NCI-H82 (cell line): ENCODE measurements around the gene RPS19BP1.

ENCODE experiments used
- DNase-seq: peaks from one replicate; lab custom pipeline; 2025; lab: John Stamatoyannopoulos, UW

Gene RPS19BP1, protein sequence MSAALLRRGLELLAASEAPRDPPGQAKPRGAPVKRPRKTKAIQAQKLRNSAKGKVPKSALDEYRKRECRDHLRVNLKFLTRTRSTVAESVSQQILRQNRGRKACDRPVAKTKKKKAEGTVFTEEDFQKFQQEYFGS

GRCh38 chr22:39532215-39533073 lies at the start of gene RPS19BP1:
TSS of gene RPS19BP1 (minus strand) at chr22:39532748. CDS start at chr22:39532738, 10 bp downstream.
- peak; percentile 100 for DNase-seq

DNA sequence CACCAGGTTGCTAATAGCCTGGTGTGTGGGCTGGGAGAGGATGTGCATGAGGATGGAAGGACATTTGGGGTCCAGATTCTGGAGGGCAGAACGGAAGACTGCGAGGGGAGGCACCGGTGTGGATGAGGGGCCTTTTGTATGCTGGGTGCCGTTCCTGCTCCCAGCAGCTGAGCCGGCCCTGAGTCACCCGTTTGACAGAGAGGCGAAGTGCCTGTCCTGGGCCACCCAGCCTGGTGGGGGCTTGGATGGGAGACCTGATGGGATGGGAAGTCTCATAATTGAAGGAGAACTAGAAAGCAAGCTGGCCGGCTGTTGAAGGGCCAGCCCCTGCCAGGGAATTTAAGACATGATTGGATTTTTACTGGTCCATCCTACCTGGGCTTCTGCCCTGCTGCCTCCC lies 48.8 kb upstream of the RPS19BP1 start:
- DNase-seq = no peak

- no peak for DNase-seq
These were observed 48.2 kb upstream of the RPS19BP1 start for GRCh38 chr22:39580795-39581194.

DNA sequence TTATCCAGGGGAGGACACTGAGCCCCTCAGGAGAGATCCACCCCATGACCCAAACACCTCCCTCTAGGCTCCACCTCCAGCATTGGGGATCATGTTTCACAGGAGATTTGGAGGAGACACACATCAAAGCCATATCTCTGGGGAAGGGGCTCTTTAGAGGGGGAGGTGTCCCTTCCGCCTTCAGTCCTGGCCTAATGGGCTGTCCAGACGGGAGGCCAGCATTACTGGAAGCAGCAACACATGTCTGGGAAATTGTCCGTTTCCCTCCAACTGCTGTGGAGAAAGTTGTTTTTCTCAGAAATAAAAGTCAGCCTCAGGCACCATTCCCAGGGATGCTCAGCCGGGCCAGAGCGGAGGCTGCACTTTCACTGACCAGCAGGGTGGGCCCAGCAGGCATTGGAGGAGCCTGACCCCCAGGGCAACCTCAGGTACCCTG lies 47.5 kb upstream of the RPS19BP1 start:
- DNase-seq = no peak

DNA sequence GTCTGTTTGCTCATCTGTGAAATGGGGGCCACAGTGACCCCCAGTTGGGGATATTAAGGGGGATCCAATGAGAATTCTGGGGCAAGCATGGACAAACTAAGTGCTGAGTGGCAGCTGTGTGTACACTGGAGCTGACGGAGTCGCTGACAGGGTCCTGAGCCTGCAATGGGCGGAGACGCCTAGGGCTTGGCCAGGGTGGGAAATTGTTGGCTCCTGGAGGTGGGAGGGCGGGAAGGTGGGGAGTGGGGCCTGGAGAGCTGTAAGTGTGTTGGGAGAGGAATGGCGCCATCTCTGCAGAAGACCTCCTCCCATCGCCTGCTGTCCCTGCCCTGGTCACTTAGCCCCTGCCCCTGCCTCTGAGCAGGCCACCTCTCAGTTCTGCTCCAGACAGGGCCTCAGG lies 45.4 kb upstream of the RPS19BP1 start:
- no peak for DNase-seq

DNA sequence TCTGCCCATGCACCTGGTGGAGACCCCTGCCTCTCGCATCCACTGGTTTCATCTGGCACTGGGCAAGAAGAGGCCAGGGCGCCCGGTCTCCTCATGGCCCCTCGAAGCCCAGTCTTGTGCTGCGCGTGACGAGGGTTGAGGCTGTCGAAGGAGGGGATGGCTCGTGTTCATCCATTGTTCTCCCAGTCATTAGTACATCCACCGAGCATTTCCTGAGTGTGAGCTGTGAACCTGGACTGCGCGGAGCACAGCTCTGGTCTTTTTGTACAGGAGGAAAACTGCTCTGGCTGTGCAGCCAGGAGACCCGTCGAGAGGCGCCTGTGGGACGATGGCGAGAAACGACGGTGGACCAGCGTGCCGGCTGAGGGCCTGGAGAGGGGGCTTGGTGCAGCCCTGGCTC lies 44.8 kb upstream of the RPS19BP1 start:
- DNase-seq = no peak

DNA sequence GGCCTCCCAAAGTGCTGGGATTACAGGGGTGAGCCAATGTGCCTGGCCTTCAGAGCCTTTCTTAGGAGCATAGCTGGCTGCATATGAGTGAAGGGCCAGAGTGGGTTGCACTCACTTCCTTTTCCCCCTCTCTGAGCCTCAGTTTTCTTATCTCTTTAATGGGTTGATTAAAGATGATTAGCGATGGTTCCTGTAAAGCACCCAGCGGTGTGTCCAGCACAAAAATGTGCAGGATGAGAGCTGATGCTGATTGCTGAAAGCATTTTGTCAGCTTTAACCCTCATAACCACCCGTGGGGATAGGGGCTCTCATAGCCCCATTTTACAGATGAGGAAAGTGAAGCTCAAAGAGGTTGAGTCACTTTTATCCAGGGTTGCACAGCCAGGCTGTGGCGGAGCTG lies 43.5 kb upstream of the RPS19BP1 start:
- DNase-seq = no peak

- no peak for DNase-seq
These were observed 42.9 kb upstream of the RPS19BP1 start for GRCh38 chr22:39575552-39575825.

GRCh38 chr22:39574779-39575551 lies 42.4 kb upstream of the RPS19BP1 start:
- no peak for DNase-seq

- DNase-seq = no peak
These were observed 39.0 kb upstream of the RPS19BP1 start for GRCh38 chr22:39571538-39571937.

GRCh38 chr22:39570665-39571064 lies 38.1 kb upstream of the RPS19BP1 start, which contains the start of gene CACNA1I:
TSS of gene CACNA1I (plus strand) at chr22:39570753. CDS start at chr22:39570753, 0 bp downstream.
- DNase-seq = no peak

DNA sequence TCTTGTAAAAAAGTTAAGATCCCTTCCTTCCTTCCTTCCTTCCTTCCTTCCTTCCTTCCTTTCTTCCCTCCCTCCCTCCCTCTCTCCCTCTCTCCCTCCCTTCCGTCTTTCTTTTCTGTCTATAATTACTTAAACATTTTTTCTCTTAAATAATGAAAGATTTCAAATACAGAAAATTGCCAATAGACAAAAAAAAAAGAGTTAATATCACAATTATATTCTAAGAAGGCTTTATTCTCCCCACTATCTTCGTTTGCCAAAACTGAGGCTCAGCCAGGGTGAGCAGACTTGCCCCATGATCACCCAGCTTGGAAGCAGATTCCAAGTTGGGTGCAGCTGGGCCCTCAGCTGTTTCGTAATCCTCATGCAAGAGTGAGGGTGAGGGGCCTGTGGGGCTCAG lies 37.7 kb upstream of the RPS19BP1 start:
- peak; percentile 14 for DNase-seq

DNA sequence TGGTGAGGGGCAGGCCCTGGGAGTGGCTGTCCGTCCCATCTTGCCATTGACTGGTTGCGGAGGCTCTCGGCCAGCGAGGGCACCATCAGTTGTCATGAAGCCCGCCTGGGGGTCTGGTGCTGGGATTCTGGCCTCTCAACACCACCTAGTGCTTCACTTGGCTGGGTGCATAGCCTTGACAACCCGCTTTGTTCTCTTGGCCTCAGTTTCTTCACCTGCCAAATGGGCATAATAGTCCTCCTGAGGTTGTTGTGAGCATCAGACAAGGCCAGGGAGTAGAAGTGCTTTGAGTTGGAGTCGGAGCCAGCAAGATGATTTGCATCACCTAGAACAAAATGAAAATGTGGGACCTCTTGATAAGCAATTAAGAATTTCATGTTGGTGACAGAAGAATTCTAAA lies 36.5 kb upstream of the RPS19BP1 start:
- DNase-seq = no peak

- no peak for DNase-seq
These were observed 35.9 kb upstream of the RPS19BP1 start for GRCh38 chr22:39568278-39568981.

DNA sequence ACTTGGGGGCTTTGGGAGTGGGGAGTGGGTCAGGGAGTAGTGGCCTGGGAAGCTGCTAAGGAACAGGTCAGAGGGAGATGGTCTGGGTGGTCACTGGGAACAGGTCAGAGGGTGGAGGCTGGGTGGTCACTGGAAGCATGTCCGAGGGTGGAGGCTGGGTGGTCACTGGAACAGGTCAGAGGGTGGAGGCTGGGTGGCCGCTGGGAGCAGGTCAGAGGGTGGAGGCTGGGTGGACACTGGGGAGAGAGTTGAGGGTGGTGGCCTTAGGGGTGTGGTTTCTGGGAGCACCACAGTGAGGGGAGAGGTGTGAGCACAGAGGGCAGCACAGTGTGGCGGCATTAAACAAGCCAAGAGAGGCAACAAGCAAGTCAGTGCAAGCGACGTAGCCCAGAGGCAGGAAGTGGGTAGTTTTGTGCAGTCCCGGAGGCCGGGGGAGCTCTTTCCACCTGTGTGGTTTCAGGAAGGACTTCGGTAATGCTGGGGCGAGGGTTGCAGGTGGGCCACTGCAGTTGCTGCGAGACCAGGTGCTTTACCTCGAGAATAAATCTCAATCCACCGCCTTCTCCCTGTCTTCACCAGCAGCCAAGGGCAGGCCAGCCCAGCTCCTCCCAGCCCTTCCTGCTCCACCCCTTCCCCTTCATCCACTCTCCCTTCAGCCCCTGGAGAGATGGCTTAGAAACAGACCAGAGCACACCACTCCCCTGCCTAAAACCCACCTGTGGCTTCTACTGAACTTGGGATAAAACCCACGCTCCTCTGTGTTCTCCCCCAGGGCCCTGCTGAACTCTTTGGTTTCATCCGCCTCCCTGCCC lies 34.8 kb upstream of the RPS19BP1 start:
- no peak for DNase-seq

DNA sequence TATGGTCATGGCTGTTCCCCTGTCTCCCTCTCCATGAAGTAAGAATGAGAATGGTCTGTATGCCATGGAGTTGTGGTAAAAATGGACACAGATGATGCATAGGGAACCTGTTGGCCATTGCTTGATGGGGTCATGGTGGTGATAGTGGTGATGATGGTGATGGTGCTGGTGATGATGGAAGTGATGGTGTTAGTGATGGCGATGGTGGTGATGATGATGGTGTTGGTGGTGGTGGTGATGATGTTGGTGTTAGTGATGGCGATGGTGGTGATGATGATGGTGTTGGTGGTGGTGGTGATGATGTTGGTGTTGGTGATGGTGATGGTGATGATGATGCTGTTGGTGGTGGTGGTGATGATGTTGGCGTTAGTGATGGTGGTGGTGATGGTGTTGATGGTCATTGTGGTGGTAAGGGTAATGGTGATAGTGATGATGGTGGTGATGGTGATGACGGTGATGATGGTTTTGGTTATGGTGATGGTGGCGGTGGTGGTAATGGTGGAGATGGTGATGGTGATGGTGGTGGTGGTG lies 32.9 kb upstream of the RPS19BP1 start:
- no peak for DNase-seq

DNA sequence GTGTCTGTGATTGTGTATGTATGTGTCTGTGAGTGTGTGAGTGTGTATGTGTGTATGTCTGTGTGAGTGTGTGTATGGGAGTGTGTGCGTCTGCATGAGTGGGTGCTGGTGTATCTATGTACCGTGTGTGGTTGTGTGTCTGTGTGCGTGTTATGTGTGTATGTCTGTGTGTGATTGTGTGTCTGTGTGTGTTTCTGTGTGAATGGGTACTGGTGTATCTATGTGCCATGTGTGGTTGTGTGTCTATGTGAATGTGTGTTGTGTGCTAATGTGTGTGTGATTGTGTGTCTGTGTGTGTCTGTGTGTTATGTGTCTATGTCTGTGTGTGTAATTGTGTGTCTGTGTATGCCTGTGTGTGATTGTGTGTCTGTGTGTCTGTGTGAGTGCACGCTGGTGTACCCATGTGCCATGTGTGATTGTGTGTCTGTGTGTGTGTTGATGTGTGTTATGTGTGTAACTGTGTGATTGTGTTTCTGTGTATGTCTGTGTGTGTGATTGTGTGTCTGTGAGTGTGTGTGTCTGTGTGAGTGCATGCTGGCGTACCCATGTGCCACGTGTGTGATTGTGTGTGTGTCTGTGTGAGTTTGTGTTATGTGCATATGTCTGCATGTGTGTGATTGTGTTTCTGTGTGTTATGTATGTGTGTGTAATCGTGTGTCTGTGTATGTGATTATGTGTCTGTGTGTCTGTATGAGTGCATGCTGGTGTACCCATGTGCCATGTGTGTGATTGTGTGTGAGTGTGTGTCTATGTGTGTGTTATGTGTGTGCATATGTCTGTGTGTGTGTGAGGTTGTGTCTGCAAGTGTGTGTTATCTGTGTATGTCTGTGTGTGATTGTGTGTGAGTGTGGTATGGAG lies 31.3 kb upstream of the RPS19BP1 start:
- DNase-seq = no peak

DNA sequence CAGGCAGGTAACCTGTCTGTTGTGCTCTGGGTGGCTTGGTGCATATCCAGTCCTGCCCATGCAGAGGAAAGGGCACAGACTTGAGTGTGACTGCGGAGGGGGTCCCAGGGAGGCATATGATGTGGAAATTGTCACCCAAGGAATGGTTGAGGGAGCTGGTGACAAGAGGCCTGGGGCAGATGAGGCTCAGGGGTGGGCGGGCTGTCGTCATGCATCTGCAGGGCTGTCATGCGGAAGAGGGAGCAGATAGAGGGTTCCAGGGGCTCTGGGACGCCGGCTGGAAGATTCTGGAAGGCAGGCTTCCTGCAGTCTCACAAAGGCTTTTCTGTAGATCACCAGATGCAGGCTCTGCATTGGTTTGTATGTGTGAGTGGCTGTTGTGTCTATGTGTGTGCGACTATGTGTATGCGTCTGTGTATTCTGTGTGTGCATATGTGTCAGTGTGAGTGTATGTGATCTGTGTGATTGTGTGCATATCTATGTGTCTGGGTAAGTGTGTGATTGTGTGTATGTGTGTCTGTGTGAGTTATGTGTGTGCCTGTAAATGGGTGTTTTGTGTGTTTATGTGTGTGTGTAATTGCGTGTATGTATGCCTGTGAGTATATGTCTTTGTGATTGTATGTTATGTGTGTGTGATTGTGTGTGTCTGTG lies 30.4 kb upstream of the RPS19BP1 start:
- DNase-seq = no peak

- DNase-seq = no peak
These were observed 27.6 kb upstream of the RPS19BP1 start for GRCh38 chr22:39560127-39560526.
